HepG2 (cell line): Measurements from ENCODE around the gene HIVEP2. TPM values are rescaled to one million over a fixed set of nuclear protein-coding genes. Genes with fewer than 3 reads are reported as not detected.

ENCODE experiments used
- BORCS8-MEF2B ChIP-seq: sonication (generic); formaldehyde crosslinking; IDR thresholded peaks from 2 replicates; pipeline ENCODE4 v1.8.0; 2022; ENCODE audit warnings: mild to moderate bottlenecking, missing genetic modification reagents
- ETS1 ChIP-seq: sonication (generic); formaldehyde crosslinking; IDR thresholded peaks from 2 replicates; pipeline ENCODE4 v1.4.0; 2020; ENCODE audit warnings: missing genetic modification reagents
- FOXC1 ChIP-seq: sonication (generic); formaldehyde crosslinking; IDR thresholded peaks from 2 replicates; pipeline ENCODE4 v1.8.0; 2022; ENCODE audit warnings: mild to moderate bottlenecking, missing genetic modification reagents, borderline replicate concordance
- HNRNPK ChIP-seq: fragments of 200-400 bp; formaldehyde crosslinking; IDR thresholded peaks from 2 replicates; pipeline ENCODE4 v1.6.1; 2018; ENCODE audit warnings: low read length, low read depth, moderate library complexity, mild to moderate bottlenecking; ENCODE audit not compliant: poor library complexity, severe bottlenecking
- KLF15 ChIP-seq: sonication (generic); formaldehyde crosslinking; IDR thresholded peaks from 2 replicates; pipeline ENCODE4 v1.8.1; 2023; ENCODE audit warnings: borderline replicate concordance, mild to moderate bottlenecking, inconsistent platforms, missing genetic modification reagents, mixed read lengths
- MEIS1 ChIP-seq: sonication (generic); formaldehyde crosslinking; IDR thresholded peaks from 2 replicates; pipeline ENCODE4 v1.9.0; 2021; ENCODE audit warnings: mild to moderate bottlenecking, missing genetic modification reagents, moderate library complexity, borderline replicate concordance
- NAIF1 ChIP-seq: sonication (generic); formaldehyde crosslinking; IDR thresholded peaks from 2 replicates; pipeline ENCODE4 v1.5.0; 2020; ENCODE audit warnings: mild to moderate bottlenecking, missing genetic modification reagents, borderline replicate concordance
- NBN ChIP-seq: fragments of 450-650 bp; conservative IDR thresholded peaks from 2 replicates; pipeline ENCODE4 v1.6.1; 2017
- PHF20 ChIP-seq: sonication (generic); formaldehyde crosslinking; IDR thresholded peaks from 2 replicates; pipeline ENCODE4 v1.5.0; 2020; ENCODE audit warnings: mild to moderate bottlenecking, missing genetic modification reagents
- RAD51 ChIP-seq: fragments of 450-650 bp; IDR thresholded peaks from 2 replicates; pipeline ENCODE4 v1.6.1; 2016; ENCODE audit warnings: borderline replicate concordance
- SOX6 ChIP-seq, 2 experiments: fragments of 450-650 bp in 1 of 2; sonication (generic) in 1 of 2; formaldehyde crosslinking in 1 of 2; IDR thresholded peaks; 2 replicates each; pipeline versions ENCODE4 v1.4.0 to v1.6.1; 2017 to 2020; ENCODE audit warnings: antibody characterized with exemption in 1 of 2, mild to moderate bottlenecking in 1 of 2, missing genetic modification reagents in 1 of 2
- TBL1XR1 ChIP-seq: fragments of 150-350 bp; IDR thresholded peaks from 2 replicates; pipeline ENCODE4 v1.6.1; 2014; ENCODE audit warnings: borderline replicate concordance, low read length; ENCODE audit not compliant: partially characterized antibody
- ZNF143 ChIP-seq: sonication (generic); formaldehyde crosslinking; IDR thresholded peaks from 2 replicates; pipeline ENCODE4 v1.4.0; 2020; ENCODE audit warnings: missing genetic modification reagents
- ZNF160 ChIP-seq: sonication (generic); formaldehyde crosslinking; IDR thresholded peaks from 2 replicates; pipeline ENCODE4 v1.8.0; 2022; ENCODE audit warnings: mild to moderate bottlenecking, inconsistent platforms, missing genetic modification reagents
- ZNF337 ChIP-seq: sonication (generic); formaldehyde crosslinking; IDR thresholded peaks from 2 replicates; pipeline ENCODE4 v1.5.1; 2020; ENCODE audit warnings: missing genetic modification reagents, low read depth, mild to moderate bottlenecking, borderline replicate concordance
- ZNF468 ChIP-seq: sonication (generic); formaldehyde crosslinking; IDR thresholded peaks from 2 replicates; pipeline ENCODE4 v1.8.0; 2022; ENCODE audit warnings: mild to moderate bottlenecking, moderate library complexity, missing genetic modification reagents
- ZNF512 ChIP-seq: sonication (generic); formaldehyde crosslinking; IDR thresholded peaks from 2 replicates; pipeline ENCODE4 v1.4.0; 2020; ENCODE audit warnings: mild to moderate bottlenecking, missing genetic modification reagents
- ZNF530 ChIP-seq: sonication (generic); formaldehyde crosslinking; IDR thresholded peaks from 2 replicates; pipeline ENCODE4 v1.5.0; 2020; ENCODE audit warnings: low read depth, mild to moderate bottlenecking, missing genetic modification reagents
- ZNF652 ChIP-seq: IDR thresholded peaks from 2 replicates; pipeline ENCODE4 v1.6.1; 2016; ENCODE audit warnings: low read depth, borderline replicate concordance
- ZNF678 ChIP-seq: sonication (generic); formaldehyde crosslinking; IDR thresholded peaks from 2 replicates; pipeline ENCODE4 v1.4.0; 2020; ENCODE audit warnings: mild to moderate bottlenecking, missing genetic modification reagents
- polyA plus RNA-seq, 8 experiments: library from polyadenylated mRNA; depleted of rRNA in 3 of 8; stranded (reverse) in 7 of 8; unstranded in 1 of 8; fragments of >200 nt; fragmentation: Illumina TruSeq in 4 of 8; extraction: Trizol in 4 of 8; gene quantifications; 2 replicates each; pipeline versions ENCODE4 v1.2.1 to v1.2.3, GENCODE V29; 2011 to 2016; ENCODE audit warnings: low read depth in 4 of 8, missing spikeins in 1 of 8, mixed read lengths in 1 of 8; ENCODE audit not compliant: insufficient read depth in 1 of 8
- total RNA-seq, 5 experiments: library from RNA; depleted of rRNA; stranded (reverse); fragments of >200 nt; fragmentation: Illumina TruSeq; extraction: Trizol; gene quantifications; 2 replicates each; pipeline ENCODE4 v1.2.3, GENCODE V29; 2016; ENCODE audit warnings: low read depth in 1 of 5
- TF ChIP-seq, protein P1 (sequence below): sonication (generic); formaldehyde crosslinking; IDR thresholded peaks from 2 replicates; pipeline ENCODE4 v1.5.0; 2020; ENCODE audit warnings: mild to moderate bottlenecking, missing genetic modification reagents
- TF ChIP-seq, protein P2 (sequence below): sonication (generic); formaldehyde crosslinking; IDR thresholded peaks from 2 replicates; pipeline ENCODE4 v1.8.0; 2022; ENCODE audit warnings: mild to moderate bottlenecking, missing genetic modification reagents, moderate library complexity

HIVEP2 gene
- total and polyA plus RNA-seq, 2 of the 13 experiments (the other 11 are each of a cell fraction or from before 2014, with no cell fraction given): 3.4 to 12.9 TPM

DNA sequence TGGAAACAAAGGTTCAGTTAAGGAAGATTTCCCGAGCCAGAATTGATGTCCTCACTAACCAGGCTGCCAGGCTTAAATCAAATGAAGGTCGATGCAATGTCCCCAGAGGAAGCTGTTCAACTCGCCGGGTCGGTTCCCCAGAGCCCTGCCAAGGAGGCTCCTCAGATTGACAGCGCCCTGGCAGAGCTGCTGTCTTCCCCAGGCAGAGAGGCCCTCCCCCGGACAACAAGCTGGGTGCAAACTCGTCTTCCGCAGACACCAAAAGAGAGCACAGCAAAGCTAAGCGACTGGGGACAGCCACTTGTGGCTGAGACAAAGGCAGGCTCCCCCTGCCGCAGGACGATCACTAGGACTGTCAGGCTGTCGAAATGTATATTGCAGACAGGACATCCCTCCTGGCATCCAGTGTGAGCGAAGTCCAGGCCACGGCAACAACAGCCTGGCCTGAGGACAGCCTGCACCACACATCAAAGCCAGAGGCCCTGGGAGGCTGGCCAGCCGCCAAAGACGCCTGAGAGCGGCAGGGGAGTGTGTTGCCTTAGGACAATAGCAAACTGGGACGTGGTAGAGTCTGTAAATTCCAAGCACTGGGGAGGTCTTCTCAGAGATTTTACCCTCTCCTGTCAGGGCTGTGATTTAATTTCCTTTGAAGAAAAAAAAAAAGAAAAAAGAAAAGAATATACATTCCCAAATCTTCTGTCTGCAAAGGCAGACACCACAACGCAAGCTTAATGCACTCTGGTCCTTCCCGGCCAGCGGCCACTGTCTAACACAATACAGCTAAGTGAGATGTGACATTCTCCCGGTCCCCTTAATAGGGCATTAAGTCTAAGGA, 99.1 kb downstream of the HIVEP2 start (continued):
- TF ChIP-seq ZNF530 (CRISPR knock-in tag): no peak
- TF ChIP-seq ETS1 (CRISPR knock-in tag): no peak
- peak; percentile 67; the same call in 1 of the 2 replicates for TF ChIP-seq ZNF337 (CRISPR knock-in tag)
- TF ChIP-seq BORCS8-MEF2B: peak; percentile 89
- peak; percentile 79 for TF ChIP-seq TBL1XR1
- TF ChIP-seq ZNF160 (CRISPR knock-in tag): no peak
- TF ChIP-seq, protein P1, sequence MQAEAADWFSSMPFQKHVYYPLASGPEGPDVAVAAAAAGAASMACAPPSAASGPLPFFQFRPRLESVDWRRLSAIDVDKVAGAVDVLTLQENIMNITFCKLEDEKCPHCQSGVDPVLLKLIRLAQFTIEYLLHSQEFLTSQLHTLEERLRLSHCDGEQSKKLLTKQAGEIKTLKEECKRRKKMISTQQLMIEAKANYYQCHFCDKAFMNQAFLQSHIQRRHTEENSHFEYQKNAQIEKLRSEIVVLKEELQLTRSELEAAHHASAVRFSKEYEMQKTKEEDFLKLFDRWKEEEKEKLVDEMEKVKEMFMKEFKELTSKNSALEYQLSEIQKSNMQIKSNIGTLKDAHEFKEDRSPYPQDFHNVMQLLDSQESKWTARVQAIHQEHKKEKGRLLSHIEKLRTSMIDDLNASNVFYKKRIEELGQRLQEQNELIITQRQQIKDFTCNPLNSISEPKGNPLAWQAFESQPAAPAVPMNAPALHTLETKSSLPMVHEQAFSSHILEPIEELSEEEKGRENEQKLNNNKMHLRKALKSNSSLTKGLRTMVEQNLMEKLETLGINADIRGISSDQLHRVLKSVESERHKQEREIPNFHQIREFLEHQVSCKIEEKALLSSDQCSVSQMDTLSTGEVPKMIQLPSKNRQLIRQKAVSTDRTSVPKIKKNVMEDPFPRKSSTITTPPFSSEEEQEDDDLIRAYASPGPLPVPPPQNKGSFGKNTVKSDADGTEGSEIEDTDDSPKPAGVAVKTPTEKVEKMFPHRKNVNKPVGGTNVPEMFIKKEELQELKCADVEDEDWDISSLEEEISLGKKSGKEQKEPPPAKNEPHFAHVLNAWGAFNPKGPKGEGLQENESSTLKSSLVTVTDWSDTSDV (CRISPR knock-in tag): no peak
- TF ChIP-seq HNRNPK: no peak
- TF ChIP-seq ZNF652: peak; percentile 72; the same call in 1 of the 2 replicates
- no peak for TF ChIP-seq NBN
- no peak for TF ChIP-seq RAD51
- TF ChIP-seq ZNF678 (CRISPR knock-in tag): no peak
- TF ChIP-seq NAIF1 (CRISPR knock-in tag): peak; percentile 64; the same call in 1 of the 2 replicates
- TF ChIP-seq PHF20 (CRISPR knock-in tag): no peak
- TF ChIP-seq, protein P2, sequence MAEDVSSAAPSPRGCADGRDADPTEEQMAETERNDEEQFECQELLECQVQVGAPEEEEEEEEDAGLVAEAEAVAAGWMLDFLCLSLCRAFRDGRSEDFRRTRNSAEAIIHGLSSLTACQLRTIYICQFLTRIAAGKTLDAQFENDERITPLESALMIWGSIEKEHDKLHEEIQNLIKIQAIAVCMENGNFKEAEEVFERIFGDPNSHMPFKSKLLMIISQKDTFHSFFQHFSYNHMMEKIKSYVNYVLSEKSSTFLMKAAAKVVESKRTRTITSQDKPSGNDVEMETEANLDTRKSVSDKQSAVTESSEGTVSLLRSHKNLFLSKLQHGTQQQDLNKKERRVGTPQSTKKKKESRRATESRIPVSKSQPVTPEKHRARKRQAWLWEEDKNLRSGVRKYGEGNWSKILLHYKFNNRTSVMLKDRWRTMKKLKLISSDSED (CRISPR knock-in tag): no peak
- no peak for TF ChIP-seq KLF15 (CRISPR knock-in tag)
- no peak for TF ChIP-seq SOX6 (IDR thresholded peaks at IDR 0.05)
- TF ChIP-seq SOX6 (CRISPR knock-in tag; IDR thresholded peaks at IDR 0.05): peak; percentile 98
- TF ChIP-seq ZNF143 (CRISPR knock-in tag): 0 out of 2 replicates have a peak, but pooled peaks have one; percentile 14
- peak; percentile 98 for TF ChIP-seq MEIS1 (CRISPR knock-in tag)
- TF ChIP-seq ZNF512 (CRISPR knock-in tag): no peak; the same call in 1 of the 2 replicates
- peak; percentile 67; the same call in 1 of the 2 replicates for TF ChIP-seq FOXC1
- no peak for TF ChIP-seq ZNF468 (CRISPR knock-in tag)
